ENCODE data around the gene PARD3B.

GRCh38 chr2:204750389-204750788 lies 205.1 kb downstream of the PARD3B start:
- no peak for TF ChIP-seq CTCF (conservative IDR thresholded peaks at IDR 0.05 in 1 of 2, IDR thresholded peaks at IDR 0.05 in 1 of 2; ENCODE audit: low read depth in 1 of 2, low read length in 2 of 2)
- no peak for TF ChIP-seq EZH2 (IDR thresholded peaks at IDR 0.05; ENCODE audit: low read length, missing control alignments)

Data from fibroblast of lung (primary cell).